Endothelial cell of umbilical vein (primary cell): ENCODE measurements around the gene CDK5RAP2.

Experiments
- CTCF ChIP-seq, 2 donors: IDR thresholded peaks; 1 replicate in 1 of 2; 2 replicates in 1 of 2; pipeline ENCODE4 v1.5.1; 2011; ENCODE audit warnings: low read length in 2 of 2, mild to moderate bottlenecking in 2 of 2, moderate library complexity in 2 of 2, control low read depth in 1 of 2, inconsistent platforms in 1 of 2, low read depth in 1 of 2; ENCODE audit not compliant: insufficient read depth in 1 of 2; ENCODE audit errors: extremely low read depth in 1 of 2
- EZH2 ChIP-seq: IDR thresholded peaks from 2 replicates; pipeline ENCODE4 v1.6.1; 2012; ENCODE audit warnings: borderline replicate concordance, low read depth, mild to moderate bottlenecking, moderate library complexity, low read length, inconsistent platforms; ENCODE audit not compliant: severe bottlenecking
- JUN ChIP-seq: IDR thresholded peaks from 2 replicates; pipeline ENCODE4 v1.6.1; 2011; ENCODE audit warnings: borderline replicate concordance, low read depth; ENCODE audit not compliant: insufficient read length, insufficient read depth
- MYC ChIP-seq: IDR thresholded peaks from one replicate; pipeline ENCODE4 v1.6.1; 2011; ENCODE audit warnings: mild to moderate bottlenecking, low read depth, low read length
- POLR2A ChIP-seq: IDR thresholded peaks from 2 replicates; pipeline ENCODE4 v1.6.1; 2012; ENCODE audit warnings: low read depth, mild to moderate bottlenecking, control low read depth, low read length
- POLR2AphosphoS5 ChIP-seq: IDR thresholded peaks from 2 replicates; pipeline ENCODE4 v1.6.1; 2012; ENCODE audit warnings: low read depth, mild to moderate bottlenecking, control low read depth, low read length, moderate library complexity; ENCODE audit not compliant: insufficient read depth

- TF ChIP-seq CTCF (IDR thresholded peaks at IDR 0.05; ENCODE audit: extremely low read depth in 1 of 2, insufficient read depth in 1 of 2, low read depth in 1 of 2, low read length in 2 of 2) (no peak), POLR2A (no peak), MYC (no peak), POLR2AphosphoS5 (no peak), EZH2 (no peak), JUN (no peak)
Measured at GRCh38 chr9:120365386-120365785, 214.6 kb downstream of the CDK5RAP2 start.
